ENCODE results near the gene SH3D19.

DNA sequence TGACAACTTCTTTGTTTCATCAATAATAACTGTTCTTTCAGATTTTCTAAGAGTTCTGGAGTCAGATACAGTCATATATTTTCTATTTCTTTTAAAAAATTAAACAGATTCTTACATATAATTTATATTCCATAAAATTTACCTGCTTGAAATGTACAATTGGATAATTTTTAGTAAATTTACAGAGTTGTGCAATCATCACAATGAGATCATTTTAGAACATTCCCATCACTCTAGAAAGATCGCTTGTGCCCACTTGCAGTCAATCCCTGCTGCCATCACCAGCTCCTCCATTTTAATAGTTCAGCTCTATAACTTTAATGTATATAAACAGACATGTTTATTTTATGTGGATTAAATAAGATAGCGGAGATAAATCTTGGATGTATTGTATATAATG, 78.0 kb downstream of the SH3D19 start:
- TF ChIP-seq, protein P1, sequence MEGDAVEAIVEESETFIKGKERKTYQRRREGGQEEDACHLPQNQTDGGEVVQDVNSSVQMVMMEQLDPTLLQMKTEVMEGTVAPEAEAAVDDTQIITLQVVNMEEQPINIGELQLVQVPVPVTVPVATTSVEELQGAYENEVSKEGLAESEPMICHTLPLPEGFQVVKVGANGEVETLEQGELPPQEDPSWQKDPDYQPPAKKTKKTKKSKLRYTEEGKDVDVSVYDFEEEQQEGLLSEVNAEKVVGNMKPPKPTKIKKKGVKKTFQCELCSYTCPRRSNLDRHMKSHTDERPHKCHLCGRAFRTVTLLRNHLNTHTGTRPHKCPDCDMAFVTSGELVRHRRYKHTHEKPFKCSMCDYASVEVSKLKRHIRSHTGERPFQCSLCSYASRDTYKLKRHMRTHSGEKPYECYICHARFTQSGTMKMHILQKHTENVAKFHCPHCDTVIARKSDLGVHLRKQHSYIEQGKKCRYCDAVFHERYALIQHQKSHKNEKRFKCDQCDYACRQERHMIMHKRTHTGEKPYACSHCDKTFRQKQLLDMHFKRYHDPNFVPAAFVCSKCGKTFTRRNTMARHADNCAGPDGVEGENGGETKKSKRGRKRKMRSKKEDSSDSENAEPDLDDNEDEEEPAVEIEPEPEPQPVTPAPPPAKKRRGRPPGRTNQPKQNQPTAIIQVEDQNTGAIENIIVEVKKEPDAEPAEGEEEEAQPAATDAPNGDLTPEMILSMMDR (conservative IDR thresholded peaks at IDR 0.05), result no peak
- no peak for TF ChIP-seq EZH2 (IDR thresholded peaks at IDR 0.05; ENCODE audit: low read depth)

Measured in PC-9 (cell line).